Neural cell (in vitro differentiated cells): Measurements from ENCODE around the gene ACP7. TPM values are rescaled to one million over a fixed set of nuclear protein-coding genes. Genes with fewer than 3 reads are reported as not detected.

Experiments used
- H2AFZ ChIP-seq: fragments of 200-600, 300-800 bp; sonication (generic), shearing (Covaris generic); 2 replicates; pipeline ENCODE4 v1.6.0; 2014; ENCODE audit warnings: low read depth, mild to moderate bottlenecking, antibody characterized with exemption, low read length, moderate library complexity
- H3F3A ChIP-seq: fragments of 200-600 bp; shearing (Covaris generic); 2 replicates; pipeline ENCODE4 v1.6.1; 2016; ENCODE audit warnings: mild to moderate bottlenecking, moderate library complexity, mixed read lengths, antibody characterized with exemption, low read length; ENCODE audit not compliant: insufficient read depth, poor library complexity, severe bottlenecking
- H3K27ac ChIP-seq: fragments of 200-600, 300-800 bp; sonication (generic), shearing (Covaris generic); 2 replicates; pipeline ENCODE4 v1.5.1; 2014; ENCODE audit warnings: mild to moderate bottlenecking, low read length, moderate library complexity
- H3K27me3 ChIP-seq: fragments of 300-800, 200-600 bp; sonication (generic), shearing (Covaris generic); 2 replicates; pipeline ENCODE4 v1.6.0; 2014; ENCODE audit warnings: mild to moderate bottlenecking, low read depth, low read length, moderate library complexity; ENCODE audit not compliant: insufficient read depth
- H3K36me3 ChIP-seq: fragments of 300-800, 200-600 bp; sonication (generic), shearing (Covaris generic); 2 replicates; pipeline ENCODE4 v1.5.1; 2014; ENCODE audit warnings: mild to moderate bottlenecking, antibody characterized with exemption, low read length, moderate library complexity; ENCODE audit not compliant: insufficient read depth
- H3K4me2 ChIP-seq: fragments of 300-800, 200-600 bp; sonication (generic), shearing (Covaris generic); 2 replicates; pipeline ENCODE4 v1.6.0; 2014; ENCODE audit warnings: mild to moderate bottlenecking, low read length
- H3K4me3 ChIP-seq: fragments of 300-800, 200-600 bp; sonication (generic), shearing (Covaris generic); 2 replicates; pipeline ENCODE4 v1.5.1; 2014; ENCODE audit warnings: mild to moderate bottlenecking, low read length, moderate library complexity
- H3K79me2 ChIP-seq: fragments of 200-600 bp; shearing (Covaris generic); replicated peaks from 2 replicates; pipeline ENCODE4 v1.6.0; 2014; ENCODE audit warnings: mild to moderate bottlenecking, low read length, moderate library complexity; ENCODE audit not compliant: insufficient read depth
- H3K9ac ChIP-seq: fragments of 300-800, 200-600 bp; sonication (generic), shearing (Covaris generic); 2 replicates; pipeline ENCODE4 v1.6.1; 2016; ENCODE audit warnings: mild to moderate bottlenecking, low read length, mixed read lengths
- H3K9me2 ChIP-seq: fragments of 200-600 bp; shearing (Covaris generic); 2 replicates; pipeline ENCODE4 v1.6.1; 2016; ENCODE audit warnings: mild to moderate bottlenecking, low read length, mixed read lengths; ENCODE audit not compliant: insufficient read depth
- H3K9me3 ChIP-seq: fragments of 200-600, 300-800 bp; sonication (generic), shearing (Covaris generic); 2 replicates; pipeline ENCODE4 v1.6.1; 2016; ENCODE audit warnings: mild to moderate bottlenecking, mixed run types, low read length, moderate library complexity, mixed read lengths
- H4K20me1 ChIP-seq: fragments of 200-600 bp; shearing (Covaris generic); 2 replicates; pipeline ENCODE4 v1.6.1; 2016; ENCODE audit warnings: mild to moderate bottlenecking, mixed run types; ENCODE audit not compliant: insufficient read depth
- EP300 ChIP-seq: fragments of 450-650 bp; conservative IDR thresholded peaks from 2 replicates; pipeline ENCODE4 v1.6.1; 2014; ENCODE audit warnings: antibody characterized with exemption, mild to moderate bottlenecking, moderate library complexity; ENCODE audit not compliant: poor library complexity, severe bottlenecking
- MXI1 ChIP-seq: fragments of 450-650 bp; conservative IDR thresholded peaks from 2 replicates; pipeline ENCODE4 v1.6.1; 2014; ENCODE audit warnings: antibody characterized with exemption, mild to moderate bottlenecking; ENCODE audit not compliant: poor library complexity, severe bottlenecking
- RAD21 ChIP-seq: fragments of 450-650 bp; conservative IDR thresholded peaks from 2 replicates; pipeline ENCODE4 v1.6.1; 2014; ENCODE audit warnings: antibody characterized with exemption, mild to moderate bottlenecking, moderate library complexity
- SMC3 ChIP-seq: fragments of 450-650 bp; conservative IDR thresholded peaks from 2 replicates; pipeline ENCODE4 v1.6.1; 2014; ENCODE audit warnings: antibody characterized with exemption, mild to moderate bottlenecking, moderate library complexity; ENCODE audit not compliant: poor library complexity
- TAF1 ChIP-seq: IDR thresholded peaks from 2 replicates; pipeline ENCODE4 v1.6.1; 2012; ENCODE audit warnings: low read depth
- polyA plus RNA-seq: library from polyadenylated mRNA; depleted of rRNA; stranded (reverse); fragments of >200 nt; gene quantifications from 2 replicates; pipeline ENCODE4 v1.2.3, GENCODE V29; 2014
- TF ChIP-seq, protein P1 (sequence below): fragments of 450-650 bp; IDR thresholded peaks from 2 replicates; pipeline ENCODE4 v1.5.1; 2014; ENCODE audit warnings: antibody characterized with exemption, mild to moderate bottlenecking, moderate library complexity; ENCODE audit not compliant: poor library complexity, severe bottlenecking
- TF ChIP-seq, protein P2 (sequence below): IDR thresholded peaks from 2 replicates; pipeline ENCODE4 v1.6.1; 2012; ENCODE audit warnings: borderline replicate concordance

Gene ACP7
- polyA plus RNA-seq, 1 donor from 2014 or later = not detected

DNA sequence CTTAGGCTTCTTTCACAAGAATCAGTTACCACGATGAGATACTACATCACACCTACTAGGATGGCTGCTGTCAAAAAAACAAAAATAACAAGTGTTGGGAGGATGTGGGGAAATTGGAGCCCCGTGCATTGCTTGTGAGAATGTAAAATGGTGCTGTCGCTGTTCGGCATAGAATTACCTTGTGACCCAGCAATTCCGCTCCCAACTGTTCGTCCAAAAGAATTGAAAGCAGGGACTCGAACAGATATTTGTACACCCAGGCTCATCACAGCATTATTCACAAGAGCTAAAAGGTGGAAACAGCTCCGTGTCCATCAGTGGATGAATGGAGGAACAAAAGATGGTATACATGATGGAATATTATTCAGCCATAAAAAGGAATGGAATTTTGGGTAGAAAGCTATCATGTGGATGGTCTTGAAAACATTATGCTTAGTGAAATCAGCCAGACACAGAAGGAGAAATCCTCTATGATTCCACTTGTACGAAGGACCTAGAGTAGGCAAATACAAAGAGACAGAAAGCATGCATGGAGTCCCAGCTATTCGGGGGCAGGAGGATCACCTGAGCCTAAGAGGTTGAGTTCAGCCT, 64.9 kb downstream of the ACP7 start:
- Histone ChIP-seq H3K27ac (no peak overlapping the region), H3K36me3 (no peaks in the 10 kb centered on the region), H3K4me3 (no peak overlapping the region), H2AFZ (no peak overlapping the region), H3K4me2 (no peak overlapping the region), H4K20me1 (no peaks in the 10 kb centered on the region), H3K9ac (no peak overlapping the region), H3K9me3 (no peaks in the 10 kb centered on the region), H3K27me3 (no peaks in the 10 kb centered on the region), H3K79me2 (peaks cover 10% of the 10 kb centered on the region), H3K9me2 (no peaks in the 10 kb centered on the region), H3F3A (no peaks in the 10 kb centered on the region)
- TF ChIP-seq SMC3 (no peak), RAD21 (no peak), EP300 (no peak)
- TF ChIP-seq, protein P1, sequence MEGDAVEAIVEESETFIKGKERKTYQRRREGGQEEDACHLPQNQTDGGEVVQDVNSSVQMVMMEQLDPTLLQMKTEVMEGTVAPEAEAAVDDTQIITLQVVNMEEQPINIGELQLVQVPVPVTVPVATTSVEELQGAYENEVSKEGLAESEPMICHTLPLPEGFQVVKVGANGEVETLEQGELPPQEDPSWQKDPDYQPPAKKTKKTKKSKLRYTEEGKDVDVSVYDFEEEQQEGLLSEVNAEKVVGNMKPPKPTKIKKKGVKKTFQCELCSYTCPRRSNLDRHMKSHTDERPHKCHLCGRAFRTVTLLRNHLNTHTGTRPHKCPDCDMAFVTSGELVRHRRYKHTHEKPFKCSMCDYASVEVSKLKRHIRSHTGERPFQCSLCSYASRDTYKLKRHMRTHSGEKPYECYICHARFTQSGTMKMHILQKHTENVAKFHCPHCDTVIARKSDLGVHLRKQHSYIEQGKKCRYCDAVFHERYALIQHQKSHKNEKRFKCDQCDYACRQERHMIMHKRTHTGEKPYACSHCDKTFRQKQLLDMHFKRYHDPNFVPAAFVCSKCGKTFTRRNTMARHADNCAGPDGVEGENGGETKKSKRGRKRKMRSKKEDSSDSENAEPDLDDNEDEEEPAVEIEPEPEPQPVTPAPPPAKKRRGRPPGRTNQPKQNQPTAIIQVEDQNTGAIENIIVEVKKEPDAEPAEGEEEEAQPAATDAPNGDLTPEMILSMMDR = no peak

GRCh38 chr19:39150235-39150634, 66.1 kb downstream of the ACP7 start:
- Histone ChIP-seq H3K4me2 (no peak overlapping the region), H3K4me3 (no peak overlapping the region), H3F3A (no peaks in the 10 kb centered on the region), H3K36me3 (no peaks in the 10 kb centered on the region), H3K27me3 (no peaks in the 10 kb centered on the region), H3K79me2 (peaks cover 10% of the 10 kb centered on the region), H3K9ac (no peak overlapping the region), H3K27ac (no peak overlapping the region), H2AFZ (no peak overlapping the region), H3K9me2 (no peaks in the 10 kb centered on the region), H4K20me1 (no peaks in the 10 kb centered on the region), H3K9me3 (no peaks in the 10 kb centered on the region)
- TF ChIP-seq, protein P2, sequence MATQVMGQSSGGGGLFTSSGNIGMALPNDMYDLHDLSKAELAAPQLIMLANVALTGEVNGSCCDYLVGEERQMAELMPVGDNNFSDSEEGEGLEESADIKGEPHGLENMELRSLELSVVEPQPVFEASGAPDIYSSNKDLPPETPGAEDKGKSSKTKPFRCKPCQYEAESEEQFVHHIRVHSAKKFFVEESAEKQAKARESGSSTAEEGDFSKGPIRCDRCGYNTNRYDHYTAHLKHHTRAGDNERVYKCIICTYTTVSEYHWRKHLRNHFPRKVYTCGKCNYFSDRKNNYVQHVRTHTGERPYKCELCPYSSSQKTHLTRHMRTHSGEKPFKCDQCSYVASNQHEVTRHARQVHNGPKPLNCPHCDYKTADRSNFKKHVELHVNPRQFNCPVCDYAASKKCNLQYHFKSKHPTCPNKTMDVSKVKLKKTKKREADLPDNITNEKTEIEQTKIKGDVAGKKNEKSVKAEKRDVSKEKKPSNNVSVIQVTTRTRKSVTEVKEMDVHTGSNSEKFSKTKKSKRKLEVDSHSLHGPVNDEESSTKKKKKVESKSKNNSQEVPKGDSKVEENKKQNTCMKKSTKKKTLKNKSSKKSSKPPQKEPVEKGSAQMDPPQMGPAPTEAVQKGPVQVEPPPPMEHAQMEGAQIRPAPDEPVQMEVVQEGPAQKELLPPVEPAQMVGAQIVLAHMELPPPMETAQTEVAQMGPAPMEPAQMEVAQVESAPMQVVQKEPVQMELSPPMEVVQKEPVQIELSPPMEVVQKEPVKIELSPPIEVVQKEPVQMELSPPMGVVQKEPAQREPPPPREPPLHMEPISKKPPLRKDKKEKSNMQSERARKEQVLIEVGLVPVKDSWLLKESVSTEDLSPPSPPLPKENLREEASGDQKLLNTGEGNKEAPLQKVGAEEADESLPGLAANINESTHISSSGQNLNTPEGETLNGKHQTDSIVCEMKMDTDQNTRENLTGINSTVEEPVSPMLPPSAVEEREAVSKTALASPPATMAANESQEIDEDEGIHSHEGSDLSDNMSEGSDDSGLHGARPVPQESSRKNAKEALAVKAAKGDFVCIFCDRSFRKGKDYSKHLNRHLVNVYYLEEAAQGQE = no peak

DNA sequence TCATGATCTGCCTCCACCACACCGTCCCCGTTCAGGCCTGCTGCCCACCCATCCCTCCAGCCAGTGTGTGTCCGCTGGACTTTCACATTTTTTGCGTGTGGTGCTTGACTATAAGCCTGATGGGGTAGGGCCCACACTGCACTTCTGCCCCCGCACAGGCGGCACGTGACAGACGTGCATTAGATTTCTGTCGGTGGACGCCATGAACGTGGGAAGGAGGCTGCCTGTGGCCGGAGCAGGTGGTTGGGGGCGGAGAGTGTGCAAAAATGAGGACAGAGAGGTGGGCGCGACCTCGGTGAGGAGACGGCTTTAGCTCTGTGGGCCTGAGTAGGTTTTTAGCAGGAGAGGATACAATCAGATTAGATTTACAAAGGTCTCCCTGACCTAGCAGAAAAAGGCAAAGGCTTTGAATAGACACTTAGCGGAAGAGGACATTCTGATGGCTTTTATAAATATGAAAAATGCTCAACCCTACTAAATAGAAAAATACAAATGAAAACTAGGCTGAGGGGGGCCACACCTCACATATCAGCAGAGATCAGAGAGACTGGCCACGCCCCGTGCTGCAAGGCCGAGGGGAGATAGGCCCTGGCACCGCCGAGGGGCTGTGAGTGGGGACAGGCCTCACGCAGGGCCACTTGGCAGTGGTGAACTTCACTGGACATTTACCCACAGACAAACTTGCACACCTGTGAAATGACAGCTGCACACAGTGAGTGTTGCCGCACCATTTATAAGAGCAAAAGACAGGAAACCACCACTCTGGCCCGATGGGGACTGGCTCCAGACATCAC, 66.8 kb downstream of the ACP7 start:
- H3K9ac ChIP-seq = no peak overlapping the region
- no peak overlapping the region for H3K27ac ChIP-seq
- H2AFZ ChIP-seq = no peak overlapping the region
- no peaks in the 10 kb centered on the region for H3F3A ChIP-seq
- H3K27me3 ChIP-seq = no peaks in the 10 kb centered on the region
- TF ChIP-seq TAF1 (no peak), MXI1 (no peak), EP300 (no peak), RAD21 (no peak), SMC3 (no peak)
- TF ChIP-seq, protein P2 = no peak
- no peak overlapping the region for H3K4me3 ChIP-seq
- no peaks in the 10 kb centered on the region for H3K36me3 ChIP-seq
- H3K79me2 ChIP-seq = peaks cover 7% of the 10 kb centered on the region
- no peaks in the 10 kb centered on the region for H4K20me1 ChIP-seq
- no peak overlapping the region for H3K4me2 ChIP-seq
- no peaks in the 10 kb centered on the region for H3K9me3 ChIP-seq
- no peaks in the 10 kb centered on the region for H3K9me2 ChIP-seq
